ENCODE data around the gene STIM2.

- TF ChIP-seq ZNF384 (IDR thresholded peaks at IDR 0.05): no peak
- TF ChIP-seq SP1 (IDR thresholded peaks at IDR 0.05): no peak
- no peak for TF ChIP-seq TARDBP (IDR thresholded peaks at IDR 0.05)
Measured at GRCh38 chr4:26931451-26931850, 70.8 kb downstream of the STIM2 start.
